IMR-90 (cell line): ENCODE data around the gene SSBP3. TPM values are rescaled to one million over a fixed set of nuclear protein-coding genes. Genes with fewer than 3 reads are reported as not detected.

Source experiments
- ATAC-seq: fragments of 200-7000 bp; cut with Tn5 transposase; 2 replicates; pipeline ENCODE4 v1.9.1; 2020; ENCODE audit warnings: low read depth, mild to moderate bottlenecking, moderate library complexity
- BruUV-seq: library from RNA; stranded (reverse); fragments of 400-500 nt; replicated peaks from 2 replicates; lab custom pipeline; 2021; lab: Mats Ljungman, UMichigan
- CTCF ChIA-PET: fragments of 300-600 bp; formaldehyde crosslinking; extraction: SDS; loops from one replicate; lab custom pipeline; 2021; ENCODE audit warnings: antibody characterized with exemption; lab: Yijun Ruan, JAX
- POLR2A ChIA-PET: fragments of 300-600 bp; sonication (Branson Sonifier 250); formaldehyde crosslinking; loops from one replicate; lab custom pipeline; 2022; ENCODE audit warnings: antibody characterized with exemption; ENCODE audit not compliant: unreplicated experiment; lab: Charles Lee
- DNase-seq: peaks from one replicate; pipeline ENCODE4 v3.0.0; 2013
- H2AFZ ChIP-seq: replicated peaks from 2 replicates; pipeline ENCODE3; 2013; ENCODE audit warnings: low read length, mild to moderate bottlenecking; ENCODE audit not compliant: poor library complexity
- H2AK5ac ChIP-seq: 2 replicates; pipeline ENCODE4 v1.6.1; 2013; ENCODE audit warnings: low read depth, low read length, inconsistent platforms
- H2AK9ac ChIP-seq: replicated peaks from 2 replicates; pipeline ENCODE3; 2013; ENCODE audit warnings: mild to moderate bottlenecking, low read depth, low read length, moderate library complexity; ENCODE audit not compliant: poor library complexity
- H2BK120ac ChIP-seq: 2 replicates; pipeline ENCODE4 v1.6.1; 2013; ENCODE audit warnings: low read depth, low read length, inconsistent platforms
- H2BK15ac ChIP-seq: 3 replicates; pipeline ENCODE4 v1.6.1; 2013; ENCODE audit warnings: low read depth, low read length, inconsistent platforms
- H2BK20ac ChIP-seq: 2 replicates; pipeline ENCODE4 v1.6.1; 2013; ENCODE audit warnings: low read depth, mild to moderate bottlenecking, inconsistent platforms, low read length, moderate library complexity
- H2BK5ac ChIP-seq: 2 replicates; pipeline ENCODE4 v1.6.1; 2013; ENCODE audit warnings: mild to moderate bottlenecking, low read depth, low read length, inconsistent platforms; ENCODE audit not compliant: poor library complexity, severe bottlenecking
- H3K14ac ChIP-seq: replicated peaks from 2 replicates; pipeline ENCODE4 v1.6.1; 2013; ENCODE audit warnings: low read depth, low read length, inconsistent platforms
- H3K18ac ChIP-seq: 2 replicates; pipeline ENCODE4 v1.6.1; 2013; ENCODE audit warnings: low read depth, low read length, control low read depth
- H3K23ac ChIP-seq: 2 replicates; pipeline ENCODE4 v1.6.1; 2013; ENCODE audit warnings: low read depth, low read length, inconsistent platforms
- H3K27ac ChIP-seq: 2 replicates; pipeline ENCODE4 v1.5.1; 2013; ENCODE audit warnings: mild to moderate bottlenecking, control low read depth, low read length; ENCODE audit not compliant: insufficient read depth
- H3K27me3 ChIP-seq: 2 replicates; pipeline ENCODE4 v1.6.1; 2013; ENCODE audit warnings: low read length; ENCODE audit not compliant: control insufficient read depth, insufficient read depth
- H3K36me3 ChIP-seq: 2 replicates; pipeline ENCODE4 v1.6.1; 2013; ENCODE audit warnings: low read length, mixed read lengths; ENCODE audit not compliant: control insufficient read depth, insufficient read depth
- H3K4ac ChIP-seq: 2 replicates; pipeline ENCODE4 v1.6.1; 2013; ENCODE audit warnings: low read depth, low read length, inconsistent platforms
- H3K4me1 ChIP-seq: 2 replicates; pipeline ENCODE4 v1.6.1; 2013; ENCODE audit warnings: low read length, mixed read lengths; ENCODE audit not compliant: control insufficient read depth, insufficient read depth
- H3K4me2 ChIP-seq: 2 replicates; pipeline ENCODE4 v1.6.1; 2013; ENCODE audit warnings: low read depth, mild to moderate bottlenecking, control low read depth, low read length, moderate library complexity
- H3K4me3 ChIP-seq: 2 replicates; pipeline ENCODE4 v1.5.1; 2013; ENCODE audit warnings: low read depth, mild to moderate bottlenecking, control low read depth, low read length, moderate library complexity; ENCODE audit not compliant: insufficient read depth
- H3K56ac ChIP-seq: 2 replicates; pipeline ENCODE4 v1.6.1; 2013; ENCODE audit warnings: low read length, inconsistent platforms; ENCODE audit not compliant: insufficient read depth; ENCODE audit errors: extremely low read depth
- H3K79me1 ChIP-seq, 2 experiments: 2 replicates each; pipeline ENCODE4 v1.6.1; 2013; ENCODE audit warnings: low read length in 2 of 2, inconsistent platforms in 1 of 2, low read depth in 1 of 2
- H3K9ac ChIP-seq: 2 replicates; pipeline ENCODE4 v1.6.1; 2013; ENCODE audit warnings: low read depth, low read length, control low read depth
- H3K9me1 ChIP-seq: 2 replicates; pipeline ENCODE4 v1.6.1; 2013; ENCODE audit warnings: low read length, inconsistent platforms; ENCODE audit not compliant: insufficient read depth
- H3K9me3 ChIP-seq: 2 replicates; pipeline ENCODE4 v1.6.1; 2013; ENCODE audit warnings: low read length; ENCODE audit not compliant: control insufficient read depth, insufficient read depth
- H4K20me1 ChIP-seq: 2 replicates; pipeline ENCODE4 v1.6.1; 2013; ENCODE audit warnings: low read length, inconsistent platforms; ENCODE audit not compliant: insufficient read depth
- H4K5ac ChIP-seq: 2 replicates; pipeline ENCODE4 v1.6.1; 2013; ENCODE audit warnings: mild to moderate bottlenecking, low read depth, low read length, control low read depth
- H4K8ac ChIP-seq, 2 experiments: 2 replicates each; pipeline ENCODE4 v1.6.1; 2013; ENCODE audit warnings: low read depth in 2 of 2, low read length in 2 of 2, control low read depth in 1 of 2, inconsistent platforms in 1 of 2
- H4K91ac ChIP-seq: 2 replicates; pipeline ENCODE4 v1.6.1; 2013; ENCODE audit warnings: low read depth, low read length, inconsistent platforms; ENCODE audit not compliant: insufficient read depth
- CEBPB ChIP-seq: IDR thresholded peaks from 2 replicates; pipeline ENCODE4 v1.6.1; 2012; ENCODE audit warnings: low read depth, low read length, improper control_type of control experiment
- CHD1 ChIP-seq: IDR thresholded peaks from 2 replicates; pipeline ENCODE4 v1.6.1; 2012; ENCODE audit warnings: low read depth, low read length, improper control_type of control experiment
- FOS ChIP-seq: fragments of 150-350 bp; IDR thresholded peaks from 2 replicates; pipeline ENCODE4 v1.6.1; 2016; ENCODE audit warnings: low read depth, low read length
- MAFK ChIP-seq: IDR thresholded peaks from 2 replicates; pipeline ENCODE4 v1.6.1; 2012; ENCODE audit warnings: low read depth, low read length, improper control_type of control experiment
- MAZ ChIP-seq: IDR thresholded peaks from 2 replicates; pipeline ENCODE4 v1.6.1; 2012; ENCODE audit warnings: low read depth, mild to moderate bottlenecking, low read length, improper control_type of control experiment, moderate library complexity, borderline replicate concordance
- MXI1 ChIP-seq: IDR thresholded peaks from 2 replicates; pipeline ENCODE4 v1.6.1; 2012; ENCODE audit warnings: low read depth, mild to moderate bottlenecking, low read length, moderate library complexity, borderline replicate concordance
- POLR2A ChIP-seq: IDR thresholded peaks from 2 replicates; pipeline ENCODE4 v1.6.1; 2012; ENCODE audit warnings: mild to moderate bottlenecking, low read depth, low read length
- RAD21 ChIP-seq: IDR thresholded peaks from 2 replicates; pipeline ENCODE4 v1.6.1; 2012; ENCODE audit warnings: low read length, improper control_type of control experiment
- RCOR1 ChIP-seq: IDR thresholded peaks from 2 replicates; pipeline ENCODE4 v1.6.1; 2012; ENCODE audit warnings: mild to moderate bottlenecking, low read length, improper control_type of control experiment; ENCODE audit not compliant: insufficient replicate concordance
- RFX5 ChIP-seq: IDR thresholded peaks from 2 replicates; pipeline ENCODE4 v1.8.0; 2012; ENCODE audit warnings: low read depth, mild to moderate bottlenecking, low read length, moderate library complexity
- WGBS, 2 experiments: methylation state at CpG; one replicate each; pipeline versions ENCODE4 v1.1.5 to v1.1.7; 2013; ENCODE audit warnings: missing lambda C conversion rate in 2 of 2; ENCODE audit not compliant: insufficient read length in 1 of 2; ENCODE audit errors: extremely low coverage in 2 of 2; 5-methylcytosine and 5-hydroxymethylcytosine counted together
- dilution Hi-C: fragments of 300-500 bp; cut with HindIII; formaldehyde crosslinking; loops from one replicate; pipeline ENCODE4 v1.14.3; 2018; ENCODE audit warnings: low sequenced_read_pairs; ENCODE audit not compliant: unreplicated experiment
- in situ Hi-C: fragments of 300-500 bp; cut with MboI; formaldehyde crosslinking; loops from 3 replicates; pipeline ENCODE4 v1.14.3; 2019; ENCODE audit warnings: low sequenced_read_pairs, inconsistent platforms, mixed read lengths
- intact Hi-C: fragments of 100-400 bp; cut with micrococcal nuclease; formaldehyde crosslinking; loops from 2 replicates; pipeline ENCODE4 v1.10.0; 2022
- polyA plus RNA-seq, 3 experiments: library from polyadenylated mRNA; depleted of rRNA; stranded (reverse); fragments of >200 nt; gene quantifications; 2 replicates each; pipeline ENCODE4 v1.2.3, GENCODE V29; 2012; ENCODE audit warnings: low replicate concordance in 1 of 3
- total RNA-seq: library from RNA; depleted of rRNA; stranded (reverse); fragments of >200 nt; gene quantifications from 2 replicates; pipeline ENCODE4 v1.2.3, GENCODE V29; 2012
- TF ChIP-seq, protein P1 (sequence below): conservative IDR thresholded peaks from 2 replicates; pipeline ENCODE4 v1.5.1; 2012; ENCODE audit warnings: mild to moderate bottlenecking, low read depth, low read length, improper control_type of control experiment

The SSBP3 gene
- total and polyA plus RNA-seq, 2 of the 4 experiments (the other 2 are of a cell fraction) = 10.9 to 39.6 TPM

DNA sequence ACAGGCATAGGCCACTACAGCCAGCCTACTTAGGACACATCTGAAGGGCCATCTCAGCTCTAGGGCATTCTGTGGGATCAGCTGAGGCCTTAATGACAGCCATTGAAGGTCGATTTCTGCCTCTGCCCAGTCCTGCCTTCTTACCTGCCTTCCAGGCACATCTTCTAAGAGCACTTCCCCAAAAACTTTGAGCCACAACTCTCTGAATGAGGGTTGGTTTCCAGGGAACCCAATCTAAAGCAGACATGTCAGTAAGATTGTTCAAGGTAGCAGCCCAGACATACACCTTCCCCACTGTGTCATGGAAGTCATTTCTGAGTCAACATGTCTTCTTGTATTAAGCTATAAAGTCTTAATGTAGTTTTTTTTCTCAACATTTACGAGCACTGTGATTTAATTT is 18.2 kb upstream of the SSBP3 start:
- H3K9ac ChIP-seq = no peak overlapping the region
- H3K18ac ChIP-seq = no peak overlapping the region
- 40% methylated on average over 1 of the region's 2 CpGs; no CpG with 5 or more reads in 1 of the 2 experiments for WGBS, 2 experiments
- H4K91ac ChIP-seq = no peak overlapping the region
- no peak overlapping the region for H3K4me2 ChIP-seq
- no peaks in the 10 kb centered on the region for H3K79me1 ChIP-seq
- no peaks in the 10 kb centered on the region for H3K36me3 ChIP-seq
- H3K4me1 ChIP-seq = no peaks in the 10 kb centered on the region
- no peaks in the 10 kb centered on the region for H4K20me1 ChIP-seq
- H3K27me3 ChIP-seq = peaks cover 9% of the 10 kb centered on the region; the same call in 1 of the 2 replicates
- no peak overlapping the region for H3K4ac ChIP-seq
- no peak overlapping the region for H2AK5ac ChIP-seq
- no peak overlapping the region for H3K27ac ChIP-seq
- ChIA-PET CTCF (no interaction called here), POLR2A (interaction anchor here (0.6 kb wide), 1 partner anchor 225 kb away, joined by 4 read pairs; no protein-coding TSS in a partner anchor)
- H3K56ac ChIP-seq = no peak overlapping the region
- H3K14ac ChIP-seq = no peak overlapping the region
- H2BK20ac ChIP-seq = no peak overlapping the region
- H2BK120ac ChIP-seq = no peak overlapping the region
- ATAC-seq (no peak), DNase-seq (no peak)
- no peak overlapping the region for H3K23ac ChIP-seq
- no TSS peak for BruUV-seq
- TF ChIP-seq, protein P1, sequence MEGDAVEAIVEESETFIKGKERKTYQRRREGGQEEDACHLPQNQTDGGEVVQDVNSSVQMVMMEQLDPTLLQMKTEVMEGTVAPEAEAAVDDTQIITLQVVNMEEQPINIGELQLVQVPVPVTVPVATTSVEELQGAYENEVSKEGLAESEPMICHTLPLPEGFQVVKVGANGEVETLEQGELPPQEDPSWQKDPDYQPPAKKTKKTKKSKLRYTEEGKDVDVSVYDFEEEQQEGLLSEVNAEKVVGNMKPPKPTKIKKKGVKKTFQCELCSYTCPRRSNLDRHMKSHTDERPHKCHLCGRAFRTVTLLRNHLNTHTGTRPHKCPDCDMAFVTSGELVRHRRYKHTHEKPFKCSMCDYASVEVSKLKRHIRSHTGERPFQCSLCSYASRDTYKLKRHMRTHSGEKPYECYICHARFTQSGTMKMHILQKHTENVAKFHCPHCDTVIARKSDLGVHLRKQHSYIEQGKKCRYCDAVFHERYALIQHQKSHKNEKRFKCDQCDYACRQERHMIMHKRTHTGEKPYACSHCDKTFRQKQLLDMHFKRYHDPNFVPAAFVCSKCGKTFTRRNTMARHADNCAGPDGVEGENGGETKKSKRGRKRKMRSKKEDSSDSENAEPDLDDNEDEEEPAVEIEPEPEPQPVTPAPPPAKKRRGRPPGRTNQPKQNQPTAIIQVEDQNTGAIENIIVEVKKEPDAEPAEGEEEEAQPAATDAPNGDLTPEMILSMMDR = no peak
- TF ChIP-seq RAD21 (no peak), MXI1 (no peak), MAFK (no peak), POLR2A (no peak), MAZ (no peak), RFX5 (no peak), CHD1 (no peak), FOS (no peak), CEBPB (no peak), RCOR1 (no peak)
- no peaks in the 10 kb centered on the region for H3K9me3 ChIP-seq
- H3K4me3 ChIP-seq = no peak overlapping the region
- H2AFZ ChIP-seq = no peak overlapping the region
- H2BK5ac ChIP-seq = no peak overlapping the region
- H2BK15ac ChIP-seq = no peak overlapping the region
- H4K5ac ChIP-seq = no peak overlapping the region
- no peak overlapping the region for H2AK9ac ChIP-seq
- dilution Hi-C loops (no loop called here), in situ Hi-C loops (no loop called here), intact Hi-C loops (no loop called here)
- no peak overlapping the region for H4K8ac ChIP-seq
- H3K9me1 ChIP-seq = no peaks in the 10 kb centered on the region
